HTERT RPE-1 (cell line): ENCODE measurements around the gene HTRA1.

ENCODE experiments used
- in situ Hi-C: fragments of 300-500 bp; cut with MboI; formaldehyde crosslinking; loops from 4 replicates; pipeline ENCODE4 v1.14.3; 2020; ENCODE audit warnings: low sequenced_read_pairs

HTRA1 gene

DNA sequence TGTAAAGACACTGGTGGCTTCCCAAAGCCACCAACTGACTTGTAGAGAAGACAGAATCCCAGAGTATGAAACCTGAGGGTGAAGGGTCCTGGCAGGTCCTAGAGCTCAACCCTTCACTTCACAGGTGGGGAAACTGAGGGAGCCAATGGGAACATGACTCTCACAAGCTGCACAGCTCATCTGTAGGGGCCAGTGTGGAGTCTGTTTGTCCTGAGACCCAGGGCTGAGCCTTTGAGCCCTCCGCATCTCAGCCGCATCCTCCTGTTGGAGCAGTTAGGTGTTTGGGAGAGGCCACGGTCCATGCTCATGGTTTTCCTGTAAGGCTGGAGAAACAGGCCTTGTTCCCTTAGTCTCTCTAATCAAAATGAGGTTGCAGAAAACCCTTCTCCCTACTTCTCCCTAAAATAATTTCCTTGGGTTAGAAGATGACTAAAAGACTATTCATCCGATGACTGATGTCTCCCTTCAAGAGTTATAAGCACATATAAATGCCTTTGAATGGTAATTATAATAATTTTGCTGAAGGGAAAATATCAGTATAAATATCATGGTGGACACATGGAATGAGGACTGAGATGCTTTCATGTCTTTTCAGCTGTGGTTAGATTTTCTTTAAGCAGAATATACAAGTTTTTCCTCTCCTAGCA, 10.3 kb downstream of the HTRA1 start:
- in situ Hi-C loops = no loop called here

DNA sequence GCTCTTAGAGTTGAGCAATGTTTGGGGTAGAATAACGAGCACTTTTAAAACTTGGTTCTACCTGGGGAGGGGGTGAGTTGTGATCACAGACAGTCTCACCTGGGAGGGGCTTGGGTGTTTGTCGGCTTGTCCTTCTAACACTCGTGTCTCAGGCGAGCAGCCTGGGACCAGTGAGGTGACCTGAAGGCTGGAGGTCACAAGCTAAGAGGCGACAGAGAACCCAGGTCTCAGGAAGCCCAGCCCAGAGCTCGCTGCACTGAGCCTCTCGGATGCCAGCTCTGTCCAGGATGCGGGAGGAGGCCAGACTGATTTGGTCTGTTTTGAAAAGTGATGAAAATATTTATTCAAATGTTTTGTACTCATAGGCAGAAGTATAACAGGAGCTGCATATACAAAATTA, 11.8 kb downstream of the HTRA1 start:
- in situ Hi-C loops = no loop called here

DNA sequence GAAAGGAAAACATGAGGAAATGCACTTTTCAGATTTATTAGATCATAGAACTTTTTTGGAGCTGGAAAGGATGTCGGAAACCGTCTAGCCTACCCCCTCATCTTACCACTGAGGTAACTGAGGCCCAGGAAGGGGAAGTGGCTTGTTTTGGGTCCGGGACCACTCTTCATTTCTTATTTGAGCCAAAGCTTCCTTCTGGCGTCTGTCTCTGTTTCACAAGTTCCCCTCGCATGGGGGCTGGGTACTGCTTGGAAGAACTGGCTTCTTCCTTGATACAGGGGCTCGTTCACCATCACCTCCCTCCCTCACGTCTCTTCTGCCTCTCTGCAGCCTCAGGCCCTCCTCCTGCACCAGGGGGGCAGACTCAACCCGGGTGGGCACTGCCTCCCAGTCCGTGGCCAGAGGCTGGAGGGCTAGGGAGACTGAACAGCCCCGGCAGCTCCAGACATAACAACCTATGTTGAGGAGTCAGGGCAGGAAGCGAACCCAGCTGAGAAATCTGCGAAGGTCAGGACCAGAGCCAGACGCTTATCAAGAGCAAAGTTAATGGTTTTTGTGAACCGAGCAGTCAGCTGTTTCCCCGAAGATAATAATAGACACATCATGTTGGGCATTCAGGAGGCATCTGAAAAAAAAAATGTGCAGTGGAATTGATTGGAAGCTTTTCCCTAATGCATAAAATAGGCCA, 12.9 kb downstream of the HTRA1 start:
- in situ Hi-C loops = no loop called here

DNA sequence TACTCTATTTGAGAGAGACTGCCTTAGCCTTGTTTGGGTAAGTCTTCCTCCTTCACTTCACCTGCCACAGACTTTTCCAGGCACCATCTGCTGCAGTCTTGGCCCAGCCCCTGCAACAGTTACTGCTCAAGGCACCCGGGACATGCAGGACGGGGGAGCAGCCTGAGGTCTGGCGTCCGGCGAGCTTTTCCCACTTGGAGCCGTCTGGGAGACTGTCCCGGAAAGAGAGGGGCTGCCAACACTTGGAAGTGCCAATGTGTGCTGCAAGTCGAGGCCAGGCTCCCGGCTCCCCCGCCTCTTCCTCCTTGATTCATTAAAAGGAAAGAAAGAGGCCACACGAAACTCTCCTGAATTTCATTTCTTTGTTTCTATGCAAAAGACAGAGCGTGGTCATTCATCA, 13.7 kb downstream of the HTRA1 start:
- in situ Hi-C loops = no loop called here

DNA sequence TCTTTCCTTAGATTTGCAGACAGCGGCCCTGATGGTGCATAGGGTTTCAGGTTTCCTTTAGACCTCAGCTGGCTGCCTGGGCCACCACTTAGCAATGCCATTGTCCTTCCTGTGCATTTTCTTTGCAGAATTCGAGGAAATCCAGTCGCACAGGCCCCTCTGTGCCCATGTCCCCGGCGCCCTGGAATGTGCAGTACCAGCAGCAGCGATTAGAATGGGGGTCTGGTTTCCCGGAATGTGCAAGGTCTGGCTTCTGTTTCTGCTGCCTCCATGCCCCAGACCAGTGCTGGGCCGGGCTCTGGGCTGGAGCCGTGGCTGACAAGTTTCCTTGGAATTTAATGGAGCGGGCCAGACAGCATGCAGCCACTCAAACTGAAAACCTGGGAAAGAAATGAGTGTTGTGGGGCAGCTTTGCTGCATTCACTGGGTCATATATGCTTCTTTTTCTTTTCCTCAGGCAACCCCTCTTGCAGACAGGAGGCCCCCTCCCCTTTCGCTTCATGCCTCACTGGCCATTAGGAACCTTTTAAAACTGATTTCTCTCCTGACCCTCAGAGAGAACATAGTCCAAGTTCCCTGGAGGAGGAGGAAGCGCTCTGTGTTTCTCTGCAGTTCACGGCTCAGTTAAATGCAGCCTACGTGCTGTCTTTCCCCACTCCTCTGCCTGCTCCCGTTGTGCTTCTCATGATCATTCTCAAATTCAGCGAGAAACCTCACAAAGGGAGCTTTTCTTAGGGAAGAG, 14.4 kb downstream of the HTRA1 start:
- in situ Hi-C loops = no loop called here

- in situ Hi-C loops = no loop called here
Observed at GRCh38 chr10:122476333-122476695, 15.0 kb downstream of the HTRA1 start.

- in situ Hi-C loops = no loop called here
Observed at GRCh38 chr10:122477436-122477835, 16.1 kb downstream of the HTRA1 start.

DNA sequence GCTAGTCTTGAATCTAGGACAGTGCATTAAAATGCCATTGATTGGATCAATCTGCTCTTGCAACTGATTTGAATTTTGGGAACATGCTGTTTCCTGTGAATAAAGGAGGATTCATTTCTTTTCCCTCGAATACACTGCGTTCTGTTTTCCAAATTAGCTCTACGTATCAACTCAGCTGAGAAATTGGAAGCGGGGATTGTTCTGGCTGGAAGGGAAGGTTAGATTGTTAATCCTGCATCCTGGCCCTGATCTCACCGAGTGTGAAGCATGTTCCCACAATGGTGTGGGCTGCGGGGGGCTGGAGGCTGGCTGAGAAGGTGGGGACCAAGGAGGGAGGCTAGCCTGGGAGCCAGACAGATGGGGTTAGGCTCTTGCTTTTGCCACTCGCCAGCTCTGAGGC, 17.6 kb downstream of the HTRA1 start:
- in situ Hi-C loops = no loop called here

GRCh38 chr10:122480146-122480833, 18.9 kb downstream of the HTRA1 start:
- in situ Hi-C loops = no loop called here

DNA sequence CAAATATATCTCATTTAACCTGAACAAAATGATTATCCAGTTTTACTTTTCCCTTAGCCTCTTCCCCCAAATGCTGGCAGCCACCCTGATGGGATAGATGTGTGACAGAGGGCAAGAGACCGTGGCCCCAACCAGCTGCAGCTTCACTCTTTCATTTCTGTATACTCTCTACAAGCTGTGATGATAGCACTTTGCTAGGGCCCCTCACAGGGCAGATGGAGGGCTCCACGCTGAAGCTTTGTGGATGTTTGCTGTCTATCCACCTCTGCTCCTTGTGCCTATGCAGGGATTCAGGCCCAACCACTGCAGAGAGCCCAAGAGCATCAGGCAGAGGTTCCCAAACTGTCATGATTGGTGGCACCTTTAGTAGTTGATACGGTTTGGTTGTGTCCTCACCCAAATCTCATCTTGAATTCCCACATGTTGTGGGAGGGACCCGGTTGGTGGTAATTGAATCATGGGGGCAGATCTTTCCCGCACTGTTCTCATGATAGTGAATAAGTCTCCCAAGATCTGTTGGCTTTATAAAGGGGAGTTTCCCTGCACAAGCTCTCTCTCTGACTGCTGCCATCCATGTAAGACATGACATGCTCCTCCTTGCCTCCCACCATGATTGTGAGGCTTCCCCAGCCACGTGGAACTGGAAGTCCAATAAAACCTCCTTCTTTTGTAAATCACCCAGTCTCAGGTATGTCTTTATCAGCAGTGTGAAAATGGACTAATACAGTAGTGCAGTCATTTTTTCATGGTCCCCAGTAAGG, 20.1 kb downstream of the HTRA1 start:
- in situ Hi-C loops = no loop called here

- in situ Hi-C loops = no loop called here
Observed at GRCh38 chr10:122484276-122485060, 23.1 kb downstream of the HTRA1 start.

- in situ Hi-C loops = no loop called here
Observed at GRCh38 chr10:122485670-122486069, 24.3 kb downstream of the HTRA1 start.

DNA sequence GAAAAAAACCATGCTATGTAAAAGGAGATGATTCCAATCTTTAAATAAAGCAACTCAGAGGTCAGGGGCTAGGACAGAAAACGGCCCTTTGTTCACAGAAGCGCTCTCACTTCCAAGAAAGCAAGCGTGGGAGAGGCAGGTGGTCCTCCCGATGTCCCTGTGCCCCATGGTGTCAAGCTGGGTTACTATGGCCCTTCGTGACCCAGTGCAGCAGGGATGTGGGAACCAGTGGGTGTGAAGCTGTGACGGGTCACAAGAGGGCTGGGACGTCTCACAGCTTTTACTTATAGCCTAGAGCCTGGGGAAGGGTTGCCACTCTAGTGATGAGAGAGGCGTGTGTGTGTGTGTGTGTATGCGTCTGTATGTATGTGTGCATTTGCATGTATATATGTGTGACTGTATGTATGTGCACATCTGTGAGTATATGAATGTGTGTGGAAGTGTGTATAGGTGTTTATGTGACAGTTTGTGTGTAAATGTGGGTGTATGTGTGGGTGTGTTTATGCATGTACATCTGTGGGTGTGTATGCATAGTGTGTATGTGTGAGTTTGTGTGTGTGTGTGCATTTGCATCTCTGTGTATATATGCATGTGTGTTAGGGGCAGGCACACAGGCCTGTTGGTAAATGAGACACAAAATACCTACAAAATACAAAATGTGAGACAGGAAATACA, 25.2 kb downstream of the HTRA1 start:
- in situ Hi-C loops = no loop called here

DNA sequence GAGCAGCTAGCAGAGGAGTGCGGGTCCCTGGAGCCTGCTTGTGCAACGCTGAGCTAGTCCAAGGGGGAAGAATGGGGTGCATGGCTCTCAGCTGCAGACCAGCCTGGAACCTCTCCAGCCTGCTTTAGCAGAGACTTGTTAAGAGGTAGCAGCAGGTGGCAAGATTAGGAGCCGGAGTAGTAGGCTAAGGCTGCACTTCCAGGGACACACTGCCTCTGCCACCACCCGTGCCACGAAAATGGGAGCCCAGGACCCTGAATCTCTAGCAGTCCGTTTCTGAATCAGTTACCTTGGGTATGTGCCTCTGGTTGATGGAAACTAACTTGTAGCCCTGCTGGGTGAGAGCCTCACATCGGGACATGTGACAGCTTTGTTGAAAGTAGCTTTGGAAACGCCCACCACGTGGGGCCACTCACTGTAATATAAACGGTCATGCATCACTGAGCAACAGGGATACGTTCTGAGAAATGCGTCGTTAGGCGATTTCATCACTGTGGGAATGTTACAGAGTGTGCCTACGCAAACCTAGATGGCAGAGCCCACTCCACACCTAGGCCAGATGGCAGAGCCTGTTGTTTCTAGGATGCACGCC, 25.9 kb downstream of the HTRA1 start:
- in situ Hi-C loops = no loop called here

- in situ Hi-C loops = no loop called here
Observed at GRCh38 chr10:122490268-122490667, 28.9 kb downstream of the HTRA1 start.

GRCh38 chr10:122490786-122491680, 29.7 kb downstream of the HTRA1 start:
- in situ Hi-C loops = no loop called here

DNA sequence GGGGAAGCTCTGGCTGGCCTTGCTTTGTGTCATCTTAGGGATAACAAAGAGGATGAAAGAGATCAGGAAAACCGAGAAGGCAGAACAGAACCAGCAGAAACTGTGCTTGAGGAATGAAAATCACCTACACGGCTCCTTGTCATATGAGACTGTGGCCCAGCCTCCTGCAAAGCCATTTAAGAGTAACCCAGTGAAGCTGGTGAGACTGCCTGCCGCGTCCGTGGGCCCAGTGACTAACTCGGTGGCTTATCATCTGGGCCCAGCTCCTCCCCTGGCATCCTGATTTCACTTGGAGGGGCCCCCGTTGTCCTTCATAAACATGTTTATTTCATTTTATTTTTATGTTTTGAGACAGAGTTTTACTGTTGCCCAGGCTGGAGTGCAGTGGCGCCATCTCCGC, 30.7 kb downstream of the HTRA1 start:
- in situ Hi-C loops = no loop called here

GRCh38 chr10:122492999-122493481, 31.7 kb downstream of the HTRA1 start:
- in situ Hi-C loops = no loop called here
